Astrocyte (in vitro differentiated cells and primary cell): ENCODE results near the gene BTBD16. TPM values are rescaled to one million over a fixed set of nuclear protein-coding genes. Genes with fewer than 3 reads are reported as not detected.

Experiments
- DNase-seq: peaks from one replicate; pipeline ENCODE4 v3.0.0-alpha.2; 2010; ENCODE audit warnings: low read depth
- FAIRE-seq: peaks from 2 replicates; lab custom pipeline; 2011; peaks lifted over from hg19 to GRCh38; lab: Jason Lieb, UNC
- H2AFZ ChIP-seq: 2 replicates; pipeline ENCODE4 v1.6.0; 2012; ENCODE audit warnings: low read depth, low read length, inconsistent platforms
- H3K27ac ChIP-seq: 2 replicates; pipeline ENCODE4 v1.5.1; 2011; ENCODE audit warnings: low read depth, low read length, inconsistent platforms
- H3K27me3 ChIP-seq: 2 replicates; pipeline ENCODE4 v1.6.0; 2011; ENCODE audit warnings: low read length, inconsistent platforms; ENCODE audit not compliant: insufficient read depth
- H3K36me3 ChIP-seq: 2 replicates; pipeline ENCODE4 v1.5.1; 2011; ENCODE audit warnings: low read length, inconsistent platforms; ENCODE audit not compliant: insufficient read depth
- H3K4me1 ChIP-seq: 2 replicates; pipeline ENCODE4 v1.5.1; 2011; ENCODE audit warnings: low read length, inconsistent platforms; ENCODE audit not compliant: insufficient read depth
- H3K4me2 ChIP-seq: 2 replicates; pipeline ENCODE4 v1.6.0; 2012; ENCODE audit warnings: low read length, inconsistent platforms
- H3K4me3 ChIP-seq: 2 replicates; pipeline ENCODE4 v1.5.1; 2011; ENCODE audit warnings: low read depth, mild to moderate bottlenecking, low read length, inconsistent platforms; ENCODE audit not compliant: insufficient read depth
- H3K79me2 ChIP-seq: 2 replicates; pipeline ENCODE4 v1.6.0; 2012; ENCODE audit warnings: mild to moderate bottlenecking, low read length, inconsistent platforms; ENCODE audit not compliant: insufficient read depth
- H3K9ac ChIP-seq: 2 replicates; pipeline ENCODE4 v1.6.0; 2012; ENCODE audit warnings: mild to moderate bottlenecking, low read length, inconsistent platforms
- H3K9me3 ChIP-seq: 2 replicates; pipeline ENCODE4 v1.5.1; 2012; ENCODE audit warnings: low read depth, mild to moderate bottlenecking, low read length, inconsistent platforms; ENCODE audit not compliant: insufficient read depth
- H4K20me1 ChIP-seq: 2 replicates; pipeline ENCODE4 v1.6.0; 2012; ENCODE audit warnings: low read length, inconsistent platforms; ENCODE audit not compliant: insufficient read depth
- H3K27ac Mint-ChIP-seq: one replicate; pipeline ENCODE4 v1.8.0; 2021; ENCODE audit warnings: mild to moderate bottlenecking, mixed read lengths; ENCODE audit not compliant: unreplicated experiment
- H3K27me3 Mint-ChIP-seq: one replicate; pipeline ENCODE4 v1.8.0; 2021; ENCODE audit warnings: low read depth, mixed read lengths; ENCODE audit not compliant: unreplicated experiment
- H3K36me3 Mint-ChIP-seq: one replicate; pipeline ENCODE4 v1.8.0; 2021; ENCODE audit warnings: low read depth, mixed read lengths; ENCODE audit not compliant: unreplicated experiment
- H3K4me1 Mint-ChIP-seq: one replicate; pipeline ENCODE4 v1.8.0; 2021; ENCODE audit warnings: low read depth, mixed read lengths; ENCODE audit not compliant: unreplicated experiment
- H3K4me3 Mint-ChIP-seq: one replicate; pipeline ENCODE4 v1.8.0; 2021; ENCODE audit warnings: mild to moderate bottlenecking, moderate library complexity, mixed read lengths; ENCODE audit not compliant: unreplicated experiment
- H3K9me3 Mint-ChIP-seq: one replicate; pipeline ENCODE4 v1.8.0; 2021; ENCODE audit warnings: mild to moderate bottlenecking, mixed read lengths; ENCODE audit not compliant: unreplicated experiment
- CTCF ChIP-seq: IDR thresholded peaks from 2 replicates; pipeline ENCODE4 v1.5.1; 2011; ENCODE audit warnings: low read depth, mild to moderate bottlenecking, inconsistent platforms, low read length, moderate library complexity; ENCODE audit not compliant: insufficient read depth
- EZH2 ChIP-seq: IDR thresholded peaks from 2 replicates; pipeline ENCODE4 v1.6.1; 2012; ENCODE audit warnings: mild to moderate bottlenecking, low read length, inconsistent platforms; ENCODE audit not compliant: insufficient read depth
- total RNA-seq: library from RNA; stranded (reverse); gene quantifications from 2 replicates; pipeline ENCODE4 v1.2.1, GENCODE V29; 2021

BTBD16 gene
- total RNA-seq, 1 donor from 2014 or later = not detected

- H4K20me1 ChIP-seq = no peaks in the 10 kb centered on the region
- Mint-ChIP-seq H3K9me3 (peaks cover 2% of the 10 kb centered on the region), H3K27ac (no peak overlapping the region), H3K36me3 (peaks cover 3% of the 10 kb centered on the region), H3K4me3 (no peak overlapping the region), H3K4me1 (peaks cover 4% of the 10 kb centered on the region), H3K27me3 (peaks cover 13% of the 10 kb centered on the region)
- TF ChIP-seq CTCF (no peak), EZH2 (no peak)
- H3K9ac ChIP-seq = no peak overlapping the region
- no peak overlapping the region for H3K4me2 ChIP-seq
- no peak overlapping the region for H3K4me3 ChIP-seq
- H3K27me3 ChIP-seq = no peaks in the 10 kb centered on the region
- no peaks in the 10 kb centered on the region for H3K4me1 ChIP-seq
- H3K9me3 ChIP-seq = no peaks in the 10 kb centered on the region
- H3K27ac ChIP-seq = no peak overlapping the region
- DNase-seq = no peak
- H2AFZ ChIP-seq = no peak overlapping the region
- no peaks in the 10 kb centered on the region for H3K79me2 ChIP-seq
- no peaks in the 10 kb centered on the region for H3K36me3 ChIP-seq
- no peak for FAIRE-seq
These were observed 88.5 kb downstream of the BTBD16 start for GRCh38 chr10:122359621-122360020.

GRCh38 chr10:122361046-122361445 is 90.0 kb downstream of the BTBD16 start:
- DNase-seq = no peak
- no peak for TF ChIP-seq EZH2
- no peak for TF ChIP-seq CTCF
- H3K9ac ChIP-seq = no peak overlapping the region
- no peak overlapping the region for H2AFZ ChIP-seq
- H3K4me2 ChIP-seq = no peak overlapping the region
- Mint-ChIP-seq H3K36me3 (peaks cover 3% of the 10 kb centered on the region), H3K27ac (no peak overlapping the region), H3K9me3 (peaks cover 2% of the 10 kb centered on the region), H3K4me1 (peaks cover 4% of the 10 kb centered on the region), H3K4me3 (no peak overlapping the region), H3K27me3 (peaks cover 21% of the 10 kb centered on the region)
- H3K79me2 ChIP-seq = no peaks in the 10 kb centered on the region
- FAIRE-seq = no peak
- H3K9me3 ChIP-seq = no peaks in the 10 kb centered on the region
- no peak overlapping the region for H3K27ac ChIP-seq
- no peaks in the 10 kb centered on the region for H4K20me1 ChIP-seq
- no peaks in the 10 kb centered on the region for H3K4me1 ChIP-seq
- H3K27me3 ChIP-seq = no peaks in the 10 kb centered on the region
- H3K4me3 ChIP-seq = no peak overlapping the region
- no peaks in the 10 kb centered on the region for H3K36me3 ChIP-seq

- no peak for DNase-seq
- H3K4me2 ChIP-seq = no peak overlapping the region
- peaks cover 5% of the 10 kb centered on the region for H3K9me3 Mint-ChIP-seq
These were observed 91.0 kb downstream of the BTBD16 start for GRCh38 chr10:122362031-122362592.

More at GRCh38 chr10:122362031-122362592, 91.0 kb downstream of the BTBD16 start:
- Histone ChIP-seq H2AFZ (no peak overlapping the region), H3K9me3 (no peaks in the 10 kb centered on the region), H3K79me2 (no peaks in the 10 kb centered on the region), H3K27ac (no peak overlapping the region), H3K27me3 (no peaks in the 10 kb centered on the region), H3K36me3 (no peaks in the 10 kb centered on the region), H4K20me1 (no peaks in the 10 kb centered on the region), H3K9ac (no peak overlapping the region), H3K4me3 (no peak overlapping the region), H3K4me1 (no peaks in the 10 kb centered on the region)
- Mint-ChIP-seq H3K27ac (no peak overlapping the region), H3K27me3 (peaks cover 21% of the 10 kb centered on the region), H3K36me3 (peaks cover 3% of the 10 kb centered on the region), H3K4me3 (no peak overlapping the region), H3K4me1 (peaks cover 4% of the 10 kb centered on the region)
- FAIRE-seq = no peak
- TF ChIP-seq EZH2 (no peak), CTCF (no peak)
